HEK293 (cell line): ENCODE data around the gene PDE10A.

ENCODE experiments used
- CTCF ChIA-PET: fragments of 350-600 bp; formaldehyde crosslinking; extraction: SDS; loops from one replicate; lab custom pipeline; 2021; ENCODE audit warnings: antibody characterized with exemption; lab: Yijun Ruan, JAX
- POLR2A ChIA-PET: fragments of 300-600 bp; formaldehyde crosslinking; extraction: SDS; loops from one replicate; lab custom pipeline; 2020; ENCODE audit warnings: antibody characterized with exemption, inconsistent platforms; lab: Yijun Ruan, JAX
- H3K27ac ChIP-seq: fragments of 200-500 bp; sonication (Bioruptor generic); 2 replicates; pipeline ENCODE4 v1.5.1; 2014; ENCODE audit warnings: low read depth, low read length, control low read depth, inconsistent platforms; ENCODE audit errors: extremely low read depth
- H3K36me3 ChIP-seq, 2 experiments: fragments of 200-500 bp in 1 of 2; sonication (Bioruptor generic) in 1 of 2; 1 replicate in 1 of 2; 2 replicates in 1 of 2; pipeline ENCODE4 v1.5.1; 2014 to 2017; ENCODE audit warnings: inconsistent platforms in 2 of 2, low read length in 2 of 2; ENCODE audit not compliant: control insufficient read depth in 2 of 2, insufficient read depth in 1 of 2
- H3K4me1 ChIP-seq: fragments of 200-500 bp; sonication (Bioruptor generic); 2 replicates; pipeline ENCODE4 v1.5.1; 2014; ENCODE audit warnings: mild to moderate bottlenecking, low read length, inconsistent platforms; ENCODE audit not compliant: control insufficient read depth, insufficient read depth
- H3K4me3 ChIP-seq: 2 replicates; pipeline ENCODE4 v1.5.1; 2011; ENCODE audit warnings: low read depth, mild to moderate bottlenecking, control low read depth, low read length, moderate library complexity
- H3K9me3 ChIP-seq: fragments of 200-500 bp; sonication (Bioruptor generic); 2 replicates; pipeline ENCODE4 v1.5.1; 2014; ENCODE audit warnings: low read depth, low read length, inconsistent platforms; ENCODE audit not compliant: control insufficient read depth, insufficient read depth
- HOXA7 ChIP-seq: sonication (generic); formaldehyde crosslinking; IDR thresholded peaks from 2 replicates; pipeline ENCODE4 v1.8.1; 2022; ENCODE audit warnings: missing genetic modification reagents, borderline replicate concordance
- PRDM2 ChIP-seq: fragments of 450-650 bp; formaldehyde crosslinking; IDR thresholded peaks from 2 replicates; pipeline ENCODE4 v1.5.1; 2016; ENCODE audit warnings: missing biosample characterization, missing genetic modification characterization, borderline replicate concordance
- SETDB1 ChIP-seq: IDR thresholded peaks from one replicate; pipeline ENCODE4 v1.6.1; 2017; ENCODE audit warnings: mild to moderate bottlenecking, low read length, moderate library complexity, mixed read lengths; ENCODE audit not compliant: insufficient read length
- ZBTB11 ChIP-seq: fragments of 450-650 bp; formaldehyde crosslinking; conservative IDR thresholded peaks from 2 replicates; pipeline ENCODE4 v1.5.1; 2016; ENCODE audit warnings: low read depth, missing biosample characterization, missing genetic modification characterization
- ZBTB21 ChIP-seq: fragments of 450-650 bp; formaldehyde crosslinking; IDR thresholded peaks from 2 replicates; pipeline ENCODE4 v1.5.1; 2017; ENCODE audit warnings: missing biosample characterization, missing genetic modification characterization
- ZBTB44 ChIP-seq: fragments of 450-650 bp; IDR thresholded peaks from 2 replicates; pipeline ENCODE4 v1.5.1; 2018; ENCODE audit warnings: missing biosample characterization, mild to moderate bottlenecking, missing genetic modification characterization
- ZBTB49 ChIP-seq: fragments of 450-650 bp; formaldehyde crosslinking; IDR thresholded peaks from 2 replicates; pipeline ENCODE4 v1.5.1; 2016; ENCODE audit warnings: missing biosample characterization, missing genetic modification characterization, low read depth
- ZFP41 ChIP-seq: fragments of 450-650 bp; formaldehyde crosslinking; IDR thresholded peaks from 2 replicates; pipeline ENCODE4 v1.5.1; 2016; ENCODE audit warnings: missing biosample characterization, missing genetic modification characterization, borderline replicate concordance
- ZNF16 ChIP-seq: fragments of 450-650 bp; formaldehyde crosslinking; IDR thresholded peaks from 2 replicates; pipeline ENCODE4 v1.5.1; 2016; ENCODE audit warnings: low read depth, missing biosample characterization, missing genetic modification characterization
- ZNF184 ChIP-seq: fragments of 450-650 bp; IDR thresholded peaks from 2 replicates; pipeline ENCODE4 v1.5.1; 2018; ENCODE audit warnings: missing biosample characterization, mild to moderate bottlenecking, missing genetic modification characterization
- ZNF202 ChIP-seq: fragments of 450-650 bp; formaldehyde crosslinking; IDR thresholded peaks from 2 replicates; pipeline ENCODE4 v1.5.1; 2016; ENCODE audit warnings: missing biosample characterization, missing genetic modification characterization, borderline replicate concordance
- ZNF501 ChIP-seq: fragments of 450-650 bp; formaldehyde crosslinking; IDR thresholded peaks from 2 replicates; pipeline ENCODE4 v1.5.1; 2016; ENCODE audit warnings: missing biosample characterization, missing genetic modification characterization
- ZNF529 ChIP-seq: fragments of 450-650 bp; formaldehyde crosslinking; IDR thresholded peaks from 2 replicates; pipeline ENCODE4 v1.5.1; 2017; ENCODE audit warnings: missing genetic modification characterization, missing biosample characterization; ENCODE audit not compliant: insufficient replicate concordance
- ZNF561 ChIP-seq: fragments of 450-650 bp; IDR thresholded peaks from 2 replicates; pipeline ENCODE4 v1.5.1; 2018; ENCODE audit warnings: missing biosample characterization, missing genetic modification characterization, borderline replicate concordance
- ZNF600 ChIP-seq: fragments of 450-650 bp; formaldehyde crosslinking; IDR thresholded peaks from 2 replicates; pipeline ENCODE4 v1.5.1; 2016; ENCODE audit warnings: missing biosample characterization, missing genetic modification characterization
- ZNF629 ChIP-seq: fragments of 450-650 bp; formaldehyde crosslinking; IDR thresholded peaks from 2 replicates; pipeline ENCODE4 v1.5.1; 2017; ENCODE audit warnings: missing biosample characterization, missing genetic modification characterization
- ZSCAN16 ChIP-seq: fragments of 450-650 bp; formaldehyde crosslinking; IDR thresholded peaks from 2 replicates; pipeline ENCODE4 v1.5.1; 2016; ENCODE audit warnings: missing biosample characterization, missing genetic modification characterization

The PDE10A gene

GRCh38 chr6:165689699-165690098, 26.7 kb upstream of the PDE10A start:
- no peak overlapping the region for H3K4me3 ChIP-seq
- H3K27ac ChIP-seq, result no peak overlapping the region
- H3K36me3 ChIP-seq, result no peaks in the 10 kb centered on the region
- POLR2A ChIA-PET, result no interaction called here
- TF ChIP-seq ZNF501 (tag by site-specific recombination) (no peak), ZSCAN16 (no peak), ZBTB11 (no peak), ZBTB44 (tag by site-specific recombination) (no peak), ZNF629 (tag by site-specific recombination) (no peak), ZFP41 (tag by site-specific recombination) (no peak), ZNF202 (tag by site-specific recombination) (no peak), HOXA7 (no peak), ZNF600 (tag by site-specific recombination) (no peak), ZNF16 (no peak), ZBTB21 (tag by site-specific recombination) (no peak), ZNF561 (no peak), ZBTB49 (tag by site-specific recombination) (no peak), ZNF184 (no peak), PRDM2 (tag by site-specific recombination) (no peak), SETDB1 (no peak), ZNF529 (tag by site-specific recombination) (no peak)
- TF ChIP-seq, all 188 proteins: peak for 0
- CTCF ChIA-PET, result interaction anchor here (0.9 to 1.7 kb wide), 5 partner anchors 10 to 252 kb away, joined by 3 to 4 read pairs (median 4); no protein-coding TSS in a partner anchor
- H3K4me1 ChIP-seq, result no peaks in the 10 kb centered on the region; the same call in 1 of the 2 replicates
- no peaks in the 10 kb centered on the region for H3K9me3 ChIP-seq
